Measurements from ENCODE around the gene CALD1.

CALD1 gene

GRCh38 chr7:134866617-134867016 lies 87.2 kb downstream of the CALD1 start:
- DNase-seq, result peak; percentile 69

- DNase-seq, result no peak
Measured at GRCh38 chr7:134870156-134870555, 90.7 kb downstream of the CALD1 start.

GRCh38 chr7:134870781-134871180 lies 91.3 kb downstream of the CALD1 start:
- DNase-seq, result no peak

GRCh38 chr7:134873253-134873652 lies 93.8 kb downstream of the CALD1 start:
- no peak for DNase-seq

- no peak for DNase-seq
Measured at GRCh38 chr7:134874407-134874806, 95.0 kb downstream of the CALD1 start.

- no peak for DNase-seq
Measured at GRCh38 chr7:134875867-134876266, 96.4 kb downstream of the CALD1 start.

- no peak for DNase-seq
Measured at GRCh38 chr7:134878746-134879357, 99.4 kb downstream of the CALD1 start.

- DNase-seq, result no peak
Measured at GRCh38 chr7:134879815-134880475, 100.5 kb downstream of the CALD1 start.

GRCh38 chr7:134882481-134882880 lies 103.0 kb downstream of the CALD1 start:
- no peak for DNase-seq

- no peak for DNase-seq
Measured at GRCh38 chr7:134885967-134886352, 106.5 kb downstream of the CALD1 start.

- peak; percentile 63 for DNase-seq
Measured at GRCh38 chr7:134886353-134887057, 107.1 kb downstream of the CALD1 start.

- no peak for DNase-seq
Measured at GRCh38 chr7:134887523-134887922, 108.1 kb downstream of the CALD1 start.

- DNase-seq, result no peak
Measured at GRCh38 chr7:134888141-134888740, 108.8 kb downstream of the CALD1 start.

- DNase-seq, result peak; percentile 56
Measured at GRCh38 chr7:134890246-134891240, 111.1 kb downstream of the CALD1 start.

GRCh38 chr7:134891262-134891695 lies 111.8 kb downstream of the CALD1 start:
- peak; percentile 91 for DNase-seq

- no peak for DNase-seq
Measured at GRCh38 chr7:134891696-134892678, 112.6 kb downstream of the CALD1 start.

GRCh38 chr7:134892963-134893362 lies 113.5 kb downstream of the CALD1 start:
- DNase-seq, result no peak

GRCh38 chr7:134893920-134894319 lies 114.5 kb downstream of the CALD1 start:
- no peak for DNase-seq

- no peak for DNase-seq
Measured at GRCh38 chr7:134894928-134895327, 115.5 kb downstream of the CALD1 start.

- DNase-seq, result no peak
Measured at GRCh38 chr7:134896073-134896472, 116.6 kb downstream of the CALD1 start.

GRCh38 chr7:134897936-134898335 lies 118.5 kb downstream of the CALD1 start:
- no peak for DNase-seq

All from femur (tissue), 1 donor.